ENCODE results near the gene COX8A. TPM values are rescaled to one million over a fixed set of nuclear protein-coding genes. Genes with fewer than 3 reads are reported as not detected.

COX8A gene
- total and polyA plus RNA-seq, 2 of the 8 experiments (the other 6 are each of a cell fraction or from before 2014, with no cell fraction given), result 365 to 1,720 TPM

- POLR2A ChIA-PET (ENCODE audit: partially characterized antibody), result interaction anchor here (0.8 to 3.0 kb wide), 5 partner anchors 9 to 171 kb away, joined by 3 to 17 read pairs (median 6); no protein-coding TSS in a partner anchor
- Histone ChIP-seq H2BK12ac (ENCODE audit: low read depth, low read length) (no peak overlapping the region), H2AFZ (ENCODE audit: low read length) (no peak overlapping the region), H2BK120ac (replicated peaks; ENCODE audit: low read depth, low read length) (no peak overlapping the region), H3K4me2 (ENCODE audit: insufficient read depth in 1 of 2, low read depth in 2 of 2, low read length in 2 of 2) (no peak overlapping the region), H3K56ac (replicated peaks; ENCODE audit: insufficient read length, low read depth, low read length) (no peak overlapping the region), H2AK5ac (ENCODE audit: low read depth, low read length) (no peak overlapping the region), H2BK20ac (ENCODE audit: low read length) (no peak overlapping the region), H4K8ac (ENCODE audit: extremely low read depth, insufficient read depth, low read length) (no peak overlapping the region), H3K18ac (ENCODE audit: extremely low read depth, low read length) (no peak overlapping the region), H4K91ac (replicated peaks; ENCODE audit: insufficient read length, low read length) (no peak overlapping the region), H3K4me3 (ENCODE audit: extremely low read depth in 1 of 4, insufficient read depth in 2 of 4, low read depth in 3 of 4, low read length in 4 of 4) (no peak overlapping the region), H2BK15ac (ENCODE audit: low read length) (no peak overlapping the region), H3K9me3 (ENCODE audit: insufficient read depth in 2 of 2, low read depth in 1 of 2, low read length in 1 of 2) (no peaks in the 10 kb centered on the region), H3K23me2 (ENCODE audit: low read depth, low read length) (peaks cover 4% of the 10 kb centered on the region; the same call in 1 of the 2 replicates), H3K23ac (ENCODE audit: insufficient read length) (no peak overlapping the region), H3K79me2 (ENCODE audit: control insufficient read depth in 1 of 2, insufficient read depth in 2 of 2, low read length in 2 of 2) (peaks cover 0 to 11% of the 10 kb centered on the region in 2 experiments; a peak in 2 of 4 replicates), H3K4me1 (replicated peaks in 1 of 4; ENCODE audit: control insufficient read depth in 3 of 4, insufficient read depth in 4 of 4, low read length in 3 of 4) (peaks cover 2 to 14% (median 8%) of the 10 kb centered on the region in 4 experiments; a peak in 6 of 7 replicates), H3K9ac (replicated peaks in 1 of 4; ENCODE audit: extremely low read depth in 1 of 4, low read depth in 3 of 4, low read length in 3 of 4) (no peak overlapping the region), H3K36me3 (ENCODE audit: control insufficient read depth in 2 of 4, insufficient read depth in 4 of 4, low read length in 3 of 4) (peaks cover 17 to 34% (median 20%) of the 10 kb centered on the region in 4 experiments), H3K27ac (ENCODE audit: low read depth, low read length) (no peak overlapping the region), H3K4ac (replicated peaks; ENCODE audit: insufficient read length, low read depth, low read length) (no peak overlapping the region), H4K20me1 (replicated peaks in 1 of 2; ENCODE audit: control insufficient read depth in 1 of 2, insufficient read depth in 2 of 2, low read length in 2 of 2) (peaks cover 8 to 35% of the 10 kb centered on the region in 2 experiments), H3K27me3 (replicated peaks in 1 of 4; ENCODE audit: control insufficient read depth in 3 of 4, extremely low read depth in 1 of 4, insufficient read depth in 3 of 4, low read length in 3 of 4) (no peaks in the 10 kb centered on the region), H3K79me1 (ENCODE audit: low read depth, low read length) (peaks cover 18% of the 10 kb centered on the region), H2BK5ac (ENCODE audit: low read depth, low read length) (no peak overlapping the region), H4K5ac (ENCODE audit: insufficient read length, low read depth, low read length) (no peak overlapping the region), H3K14ac (ENCODE audit: insufficient read length) (no peak overlapping the region)
- WGBS, 2 experiments (ENCODE audit: extremely low coverage in 1 of 2, insufficient coverage in 1 of 2, insufficient read length in 1 of 2, insufficient replicate concordance in 2 of 2, low coverage in 1 of 2, low lambda C conversion rate in 2 of 2, missing lambda C conversion rate in 1 of 2), result 94% methylated on average over 6 of the region's 6 CpGs; no CpG with 5 or more reads in 1 of the 2 experiments
- FAIRE-seq, result no peak
- no peak for DNase-seq (ENCODE audit: low read depth in 1 of 2, low spot score in 2 of 2)
- TF ChIP-seq POLR2AphosphoS5 (IDR thresholded peaks at IDR 0.05; ENCODE audit: low read depth, low read length), result no peak
- TF ChIP-seq SRF (IDR thresholded peaks at IDR 0.05; ENCODE audit: low read depth, low read length), result no peak
- no peak for TF ChIP-seq JUND (IDR thresholded peaks at IDR 0.05; ENCODE audit: low read length)
- TF ChIP-seq GABPA (IDR thresholded peaks at IDR 0.05; ENCODE audit: borderline replicate concordance, insufficient read depth, low read length), result no peak
- TF ChIP-seq BACH1 (IDR thresholded peaks at IDR 0.05; ENCODE audit: low read length), result no peak
- CTCF ChIA-PET (ENCODE audit: partially characterized antibody), result interaction anchor here (1.1 to 2.8 kb wide), 8 partner anchors 15 to 158 kb away, joined by 4 to 7 read pairs (median 4); no protein-coding TSS in a partner anchor
Observed at GRCh38 chr11:63993993-63994392, 19.6 kb downstream of the COX8A start.
